ENCODE measurements around the gene NBEAL1. TPM values are rescaled to one million over a fixed set of nuclear protein-coding genes. Genes with fewer than 3 reads are reported as not detected.

NBEAL1 gene
- polyA plus RNA-seq, 1 experiment, result 11.7 TPM

- CTCF ChIA-PET, result no interaction called here
- DNase-seq (ENCODE audit: low read depth, low spot score), result no peak
- POLR2A ChIA-PET, result no interaction called here
- TF ChIP-seq CTCF (IDR thresholded peaks at IDR 0.05; ENCODE audit: low read depth, low read length), result no peak
- H3K27me3 ChIP-seq (ENCODE audit: control insufficient read depth, insufficient read depth, low read length), result no peaks in the 10 kb centered on the region
- H3K27ac ChIP-seq (ENCODE audit: low read depth, low read length), result no peak overlapping the region
- H3K9me3 ChIP-seq (ENCODE audit: control insufficient read depth, insufficient read depth, low read length), result no peaks in the 10 kb centered on the region
- no peak overlapping the region for H3K4me3 ChIP-seq (ENCODE audit: low read depth, low read length)
Observed at GRCh38 chr2:203025592-203025991, 10.9 kb downstream of the NBEAL1 start.

GRCh38 chr2:203030545-203030944 is 15.9 kb downstream of the NBEAL1 start:
- no peaks in the 10 kb centered on the region for H3K9me3 ChIP-seq (ENCODE audit: control insufficient read depth, insufficient read depth, low read length)
- ChIA-PET POLR2A (no interaction called here), CTCF (no interaction called here)
- no peak overlapping the region for H3K4me3 ChIP-seq (ENCODE audit: low read depth, low read length)
- no peak for DNase-seq (ENCODE audit: low read depth, low spot score)
- no peaks in the 10 kb centered on the region for H3K27me3 ChIP-seq (ENCODE audit: control insufficient read depth, insufficient read depth, low read length)
- no peak for TF ChIP-seq CTCF (IDR thresholded peaks at IDR 0.05; ENCODE audit: low read depth, low read length)
- H3K27ac ChIP-seq (ENCODE audit: low read depth, low read length), result no peak overlapping the region

GRCh38 chr2:203030991-203031390 is 16.3 kb downstream of the NBEAL1 start:
- no peak for DNase-seq (ENCODE audit: low read depth, low spot score)
- CTCF ChIA-PET, result no interaction called here
- Histone ChIP-seq H3K9me3 (ENCODE audit: control insufficient read depth, insufficient read depth, low read length) (no peaks in the 10 kb centered on the region), H3K4me3 (ENCODE audit: low read depth, low read length) (no peak overlapping the region), H3K27ac (ENCODE audit: low read depth, low read length) (no peak overlapping the region), H3K27me3 (ENCODE audit: control insufficient read depth, insufficient read depth, low read length) (no peaks in the 10 kb centered on the region)
- POLR2A ChIA-PET, result no interaction called here
- no peak for TF ChIP-seq CTCF (IDR thresholded peaks at IDR 0.05; ENCODE audit: low read depth, low read length)

GRCh38 chr2:203033395-203033794 is 18.7 kb downstream of the NBEAL1 start:
- Histone ChIP-seq H3K27ac (ENCODE audit: low read depth, low read length) (no peak overlapping the region), H3K27me3 (ENCODE audit: control insufficient read depth, insufficient read depth, low read length) (no peaks in the 10 kb centered on the region), H3K4me3 (ENCODE audit: low read depth, low read length) (no peak overlapping the region), H3K9me3 (ENCODE audit: control insufficient read depth, insufficient read depth, low read length) (no peaks in the 10 kb centered on the region)
- ChIA-PET POLR2A (no interaction called here), CTCF (no interaction called here)
- DNase-seq (ENCODE audit: low read depth, low spot score), result no peak
- no peak for TF ChIP-seq CTCF (IDR thresholded peaks at IDR 0.05; ENCODE audit: low read depth, low read length)

GRCh38 chr2:203035879-203036470 is 21.3 kb downstream of the NBEAL1 start:
- H3K9me3 ChIP-seq (ENCODE audit: control insufficient read depth, insufficient read depth, low read length), result no peaks in the 10 kb centered on the region
- DNase-seq (ENCODE audit: low read depth, low spot score), result no peak
- ChIA-PET POLR2A (no interaction called here), CTCF (no interaction called here)
- H3K27me3 ChIP-seq (ENCODE audit: control insufficient read depth, insufficient read depth, low read length), result no peaks in the 10 kb centered on the region
- no peak for TF ChIP-seq CTCF (IDR thresholded peaks at IDR 0.05; ENCODE audit: low read depth, low read length)
- H3K4me3 ChIP-seq (ENCODE audit: low read depth, low read length), result no peak overlapping the region
- no peak overlapping the region for H3K27ac ChIP-seq (ENCODE audit: low read depth, low read length)

Measured in AG04450 (cell line).